GM12891 (cell line): ENCODE measurements around the gene DYNLT2.

Experiments used
- POLR2A ChIP-seq: IDR thresholded peaks from 2 replicates; pipeline ENCODE4 v1.6.1; 2011; ENCODE audit warnings: low read depth, low read length, control low read depth
- TAF1 ChIP-seq: IDR thresholded peaks from 2 replicates; pipeline ENCODE4 v1.6.1; 2011; ENCODE audit warnings: low read depth, low read length, control low read depth

DNA sequence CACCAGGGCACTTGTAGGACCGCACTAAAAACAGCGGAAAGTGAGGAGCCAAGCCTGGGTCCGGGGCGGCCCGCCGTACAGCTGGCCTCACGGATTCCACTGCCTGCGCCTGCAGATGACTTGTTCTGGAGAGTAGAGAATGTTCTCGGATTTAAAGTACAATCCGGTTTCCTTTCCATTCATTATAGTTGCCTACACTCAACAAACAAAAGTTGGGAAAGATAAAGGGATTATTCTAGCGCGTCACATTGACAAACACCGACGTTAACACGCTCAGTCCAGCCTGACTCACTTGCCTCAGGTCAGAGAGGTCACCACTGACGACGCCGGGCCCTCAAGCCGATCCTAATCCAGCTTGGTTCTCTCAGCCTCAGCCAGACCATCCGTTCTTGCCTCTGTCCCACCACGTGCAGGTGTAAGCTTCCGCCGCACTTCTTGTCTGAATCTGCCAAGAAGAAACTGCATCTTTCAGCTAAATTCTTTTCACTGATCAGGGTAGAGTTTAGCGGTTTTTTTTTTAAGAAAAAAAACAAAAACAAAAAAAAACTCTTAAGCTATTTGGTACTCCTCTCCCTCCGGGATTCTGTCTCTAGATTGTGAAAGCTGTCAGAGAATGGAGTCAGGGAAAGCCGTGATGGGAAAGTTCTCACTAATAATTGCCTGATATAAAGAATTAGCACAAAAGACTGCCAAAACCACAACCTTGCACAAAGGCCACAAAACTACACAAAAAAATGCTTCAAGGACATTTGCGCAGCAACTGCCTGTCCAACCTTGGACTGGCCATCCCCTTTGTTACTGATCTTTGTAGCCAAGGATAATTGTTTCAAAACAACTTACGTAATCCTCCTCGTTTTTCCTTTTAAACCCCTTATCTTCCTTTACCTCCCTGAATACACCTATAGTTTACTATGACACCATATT lies 26.0 kb downstream of the DYNLT2 start:
- TF ChIP-seq POLR2A (no peak), TAF1 (no peak)
